Astrocyte of the cerebellum (primary cell): Measurements from ENCODE around the gene ZBTB6.

Experiments used
- DNase-seq: peaks from one replicate; pipeline ENCODE4 v3.0.0-alpha.2; 2011; ENCODE audit warnings: low read depth
- H3K4me3 ChIP-seq: 2 replicates; pipeline ENCODE4 v1.5.1; 2011; ENCODE audit warnings: mild to moderate bottlenecking, low read depth, low read length, moderate library complexity
- CTCF ChIP-seq: IDR thresholded peaks from 2 replicates; pipeline ENCODE4 v1.5.1; 2012; ENCODE audit warnings: low read length, low read depth, moderate library complexity, mild to moderate bottlenecking; ENCODE audit errors: missing control alignments
- in situ Hi-C: cut with HindIII; loops from 2 replicates; pipeline ENCODE4 v1.10.0; 2017; ENCODE audit warnings: low sequenced_read_pairs

Gene ZBTB6

GRCh38 chr9:122939601-122940000, 26.5 kb upstream of the ZBTB6 start:
- in situ Hi-C loops = no loop called here
- TF ChIP-seq CTCF = no peak

GRCh38 chr9:122936883-122937282, 23.8 kb upstream of the ZBTB6 start:
- TF ChIP-seq CTCF = no peak
- no peak overlapping the region for H3K4me3 ChIP-seq
- in situ Hi-C loops = no loop called here
- DNase-seq = no peak

More at GRCh38 chr9:122939601-122940000, 26.5 kb upstream of the ZBTB6 start:
- H3K4me3 ChIP-seq = no peak overlapping the region
- no peak for DNase-seq

- DNase-seq = no peak
- no peak for TF ChIP-seq CTCF
- in situ Hi-C loops = no loop called here
- no peak overlapping the region for H3K4me3 ChIP-seq
Observed at GRCh38 chr9:122936464-122936863, 23.3 kb upstream of the ZBTB6 start.

GRCh38 chr9:122931226-122932121, 18.4 kb upstream of the ZBTB6 start, which contains the start of gene ZBTB26:
Gene ZBTB26, minus strand, starts transcription at chr9:122931512. Its CDS starts 11,578 bp downstream, at chr9:122919934.
- peak; percentile 68 for DNase-seq
- in situ Hi-C loops = no loop called here
- H3K4me3 ChIP-seq = peak within 1 kb of the TSS; percentile 92
- TF ChIP-seq CTCF = no peak

GRCh38 chr9:122930541-122931225, 17.6 kb upstream of the ZBTB6 start:
- in situ Hi-C loops = no loop called here
- no peak for TF ChIP-seq CTCF
- H3K4me3 ChIP-seq = peak overlapping the region; percentile 92
- DNase-seq = no peak

GRCh38 chr9:122929796-122930354, 16.8 kb upstream of the ZBTB6 start:
- in situ Hi-C loops = no loop called here
- H3K4me3 ChIP-seq = no peak overlapping the region
- DNase-seq = no peak
- TF ChIP-seq CTCF = no peak
